IMR-90 (cell line): ENCODE data around the gene RHEX. TPM values are rescaled to one million over a fixed set of nuclear protein-coding genes. Genes with fewer than 3 reads are reported as not detected.

Experiments
- ATAC-seq: fragments of 200-7000 bp; cut with Tn5 transposase; 2 replicates; pipeline ENCODE4 v1.9.1; 2020; ENCODE audit warnings: low read depth, mild to moderate bottlenecking, moderate library complexity
- BruUV-seq: library from RNA; stranded (reverse); fragments of 400-500 nt; replicated peaks from 2 replicates; lab custom pipeline; 2021; lab: Mats Ljungman, UMichigan
- CTCF ChIA-PET: fragments of 300-600 bp; formaldehyde crosslinking; extraction: SDS; loops from one replicate; lab custom pipeline; 2021; ENCODE audit warnings: antibody characterized with exemption; lab: Yijun Ruan, JAX
- POLR2A ChIA-PET: fragments of 300-600 bp; sonication (Branson Sonifier 250); formaldehyde crosslinking; loops from one replicate; lab custom pipeline; 2022; ENCODE audit warnings: antibody characterized with exemption; ENCODE audit not compliant: unreplicated experiment; lab: Charles Lee
- DNase-seq: peaks from one replicate; pipeline ENCODE4 v3.0.0; 2013
- H2AFZ ChIP-seq: replicated peaks from 2 replicates; pipeline ENCODE3; 2013; ENCODE audit warnings: low read length, mild to moderate bottlenecking; ENCODE audit not compliant: poor library complexity
- H2AK5ac ChIP-seq: 2 replicates; pipeline ENCODE4 v1.6.1; 2013; ENCODE audit warnings: low read depth, low read length, inconsistent platforms
- H2AK9ac ChIP-seq: replicated peaks from 2 replicates; pipeline ENCODE3; 2013; ENCODE audit warnings: mild to moderate bottlenecking, low read depth, low read length, moderate library complexity; ENCODE audit not compliant: poor library complexity
- H2BK120ac ChIP-seq: 2 replicates; pipeline ENCODE4 v1.6.1; 2013; ENCODE audit warnings: low read depth, low read length, inconsistent platforms
- H2BK15ac ChIP-seq: 3 replicates; pipeline ENCODE4 v1.6.1; 2013; ENCODE audit warnings: low read depth, low read length, inconsistent platforms
- H2BK20ac ChIP-seq: 2 replicates; pipeline ENCODE4 v1.6.1; 2013; ENCODE audit warnings: low read depth, mild to moderate bottlenecking, inconsistent platforms, low read length, moderate library complexity
- H2BK5ac ChIP-seq: 2 replicates; pipeline ENCODE4 v1.6.1; 2013; ENCODE audit warnings: mild to moderate bottlenecking, low read depth, low read length, inconsistent platforms; ENCODE audit not compliant: poor library complexity, severe bottlenecking
- H3K14ac ChIP-seq: replicated peaks from 2 replicates; pipeline ENCODE4 v1.6.1; 2013; ENCODE audit warnings: low read depth, low read length, inconsistent platforms
- H3K18ac ChIP-seq: 2 replicates; pipeline ENCODE4 v1.6.1; 2013; ENCODE audit warnings: low read depth, low read length, control low read depth
- H3K23ac ChIP-seq: 2 replicates; pipeline ENCODE4 v1.6.1; 2013; ENCODE audit warnings: low read depth, low read length, inconsistent platforms
- H3K27ac ChIP-seq: 2 replicates; pipeline ENCODE4 v1.5.1; 2013; ENCODE audit warnings: mild to moderate bottlenecking, control low read depth, low read length; ENCODE audit not compliant: insufficient read depth
- H3K27me3 ChIP-seq: 2 replicates; pipeline ENCODE4 v1.6.1; 2013; ENCODE audit warnings: low read length; ENCODE audit not compliant: control insufficient read depth, insufficient read depth
- H3K36me3 ChIP-seq: 2 replicates; pipeline ENCODE4 v1.6.1; 2013; ENCODE audit warnings: low read length, mixed read lengths; ENCODE audit not compliant: control insufficient read depth, insufficient read depth
- H3K4ac ChIP-seq: 2 replicates; pipeline ENCODE4 v1.6.1; 2013; ENCODE audit warnings: low read depth, low read length, inconsistent platforms
- H3K4me1 ChIP-seq: 2 replicates; pipeline ENCODE4 v1.6.1; 2013; ENCODE audit warnings: low read length, mixed read lengths; ENCODE audit not compliant: control insufficient read depth, insufficient read depth
- H3K4me2 ChIP-seq: 2 replicates; pipeline ENCODE4 v1.6.1; 2013; ENCODE audit warnings: low read depth, mild to moderate bottlenecking, control low read depth, low read length, moderate library complexity
- H3K4me3 ChIP-seq: 2 replicates; pipeline ENCODE4 v1.5.1; 2013; ENCODE audit warnings: low read depth, mild to moderate bottlenecking, control low read depth, low read length, moderate library complexity; ENCODE audit not compliant: insufficient read depth
- H3K56ac ChIP-seq: 2 replicates; pipeline ENCODE4 v1.6.1; 2013; ENCODE audit warnings: low read length, inconsistent platforms; ENCODE audit not compliant: insufficient read depth; ENCODE audit errors: extremely low read depth
- H3K79me1 ChIP-seq, 2 experiments: 2 replicates each; pipeline ENCODE4 v1.6.1; 2013; ENCODE audit warnings: low read length in 2 of 2, inconsistent platforms in 1 of 2, low read depth in 1 of 2
- H3K9ac ChIP-seq: 2 replicates; pipeline ENCODE4 v1.6.1; 2013; ENCODE audit warnings: low read depth, low read length, control low read depth
- H3K9me1 ChIP-seq: 2 replicates; pipeline ENCODE4 v1.6.1; 2013; ENCODE audit warnings: low read length, inconsistent platforms; ENCODE audit not compliant: insufficient read depth
- H3K9me3 ChIP-seq: 2 replicates; pipeline ENCODE4 v1.6.1; 2013; ENCODE audit warnings: low read length; ENCODE audit not compliant: control insufficient read depth, insufficient read depth
- H4K20me1 ChIP-seq: 2 replicates; pipeline ENCODE4 v1.6.1; 2013; ENCODE audit warnings: low read length, inconsistent platforms; ENCODE audit not compliant: insufficient read depth
- H4K5ac ChIP-seq: 2 replicates; pipeline ENCODE4 v1.6.1; 2013; ENCODE audit warnings: mild to moderate bottlenecking, low read depth, low read length, control low read depth
- H4K8ac ChIP-seq, 2 experiments: 2 replicates each; pipeline ENCODE4 v1.6.1; 2013; ENCODE audit warnings: low read depth in 2 of 2, low read length in 2 of 2, control low read depth in 1 of 2, inconsistent platforms in 1 of 2
- H4K91ac ChIP-seq: 2 replicates; pipeline ENCODE4 v1.6.1; 2013; ENCODE audit warnings: low read depth, low read length, inconsistent platforms; ENCODE audit not compliant: insufficient read depth
- NFE2L2 ChIP-seq: fragments of 150-350 bp; IDR thresholded peaks from 2 replicates; pipeline ENCODE4 v1.6.1; 2016; ENCODE audit warnings: low read depth, mild to moderate bottlenecking, low read length
- RFX5 ChIP-seq: IDR thresholded peaks from 2 replicates; pipeline ENCODE4 v1.8.0; 2012; ENCODE audit warnings: low read depth, mild to moderate bottlenecking, low read length, moderate library complexity
- WGBS, 2 experiments: methylation state at CpG; one replicate each; pipeline versions ENCODE4 v1.1.5 to v1.1.7; 2013; ENCODE audit warnings: missing lambda C conversion rate in 2 of 2; ENCODE audit not compliant: insufficient read length in 1 of 2; ENCODE audit errors: extremely low coverage in 2 of 2; 5-methylcytosine and 5-hydroxymethylcytosine counted together
- dilution Hi-C: fragments of 300-500 bp; cut with HindIII; formaldehyde crosslinking; loops from one replicate; pipeline ENCODE4 v1.14.3; 2018; ENCODE audit warnings: low sequenced_read_pairs; ENCODE audit not compliant: unreplicated experiment
- in situ Hi-C: fragments of 300-500 bp; cut with MboI; formaldehyde crosslinking; loops from 3 replicates; pipeline ENCODE4 v1.14.3; 2019; ENCODE audit warnings: low sequenced_read_pairs, inconsistent platforms, mixed read lengths
- intact Hi-C: fragments of 100-400 bp; cut with micrococcal nuclease; formaldehyde crosslinking; loops from 2 replicates; pipeline ENCODE4 v1.10.0; 2022
- polyA plus RNA-seq, 3 experiments: library from polyadenylated mRNA; depleted of rRNA; stranded (reverse); fragments of >200 nt; gene quantifications; 2 replicates each; pipeline ENCODE4 v1.2.3, GENCODE V29; 2012; ENCODE audit warnings: low replicate concordance in 1 of 3
- total RNA-seq: library from RNA; depleted of rRNA; stranded (reverse); fragments of >200 nt; gene quantifications from 2 replicates; pipeline ENCODE4 v1.2.3, GENCODE V29; 2012

Gene RHEX
- total and polyA plus RNA-seq, 2 of the 4 experiments (the other 2 are of a cell fraction): not detected

DNA sequence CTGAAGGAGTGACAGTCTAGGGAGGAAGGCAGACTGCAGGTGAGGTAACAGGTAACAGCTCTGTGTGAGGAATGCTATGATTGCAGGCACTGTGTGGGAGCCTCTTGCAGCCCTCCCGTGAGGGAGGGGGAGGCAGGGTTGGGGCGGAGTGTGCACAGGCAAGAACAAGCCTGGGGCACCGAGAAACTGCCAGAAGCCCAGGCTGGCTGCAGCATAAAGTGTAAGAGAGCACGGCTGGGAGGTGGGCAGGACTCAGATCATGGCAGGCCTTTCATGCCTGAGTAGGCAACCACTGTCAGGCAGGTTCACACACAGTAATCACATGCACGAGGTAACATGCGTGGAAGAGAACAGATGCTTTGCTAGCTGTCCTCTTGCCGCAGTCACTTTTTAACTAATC, 11.3 kb upstream of the RHEX start:
- no TSS peak for BruUV-seq
- DNase-seq: no peak
- no peak overlapping the region for H3K27ac ChIP-seq

More for the DNA sequence above, 11.3 kb upstream of the RHEX start:
- no peak overlapping the region for H3K14ac ChIP-seq
- no peaks in the 10 kb centered on the region for H4K20me1 ChIP-seq
- H3K79me1 ChIP-seq: no peaks in the 10 kb centered on the region
- ChIA-PET CTCF (interaction anchor here (0.9 kb wide), 1 partner anchor 13 kb away, joined by 3 read pairs; no protein-coding TSS in a partner anchor), POLR2A (interaction anchor here (0.5 kb wide), 1 partner anchor 221 kb away, joined by 3 read pairs; no protein-coding TSS in a partner anchor)
- H3K27me3 ChIP-seq: peaks cover 41% of the 10 kb centered on the region
- no peak overlapping the region for H2BK20ac ChIP-seq
- H3K56ac ChIP-seq: no peak overlapping the region
- no peak overlapping the region for H2AFZ ChIP-seq
- in situ Hi-C loops: no loop called here
- no peak overlapping the region for H2BK120ac ChIP-seq
- H3K18ac ChIP-seq: no peak overlapping the region
- no peak overlapping the region for H2BK15ac ChIP-seq
- WGBS, 2 experiments: no CpG with 5 or more reads among the region's 7 CpGs
- H3K9me1 ChIP-seq: no peaks in the 10 kb centered on the region
- no peak overlapping the region for H2AK5ac ChIP-seq
- H3K9me3 ChIP-seq: no peaks in the 10 kb centered on the region
- H2AK9ac ChIP-seq: no peak overlapping the region
- H3K4me2 ChIP-seq: no peak overlapping the region
- ATAC-seq: no peak
- no peak overlapping the region for H3K9ac ChIP-seq
- dilution Hi-C loops: no loop called here
- H3K4me1 ChIP-seq: no peaks in the 10 kb centered on the region
- H2BK5ac ChIP-seq: no peak overlapping the region
- no peak overlapping the region for H4K8ac ChIP-seq
- no peak overlapping the region for H3K4ac ChIP-seq
- no peaks in the 10 kb centered on the region for H3K36me3 ChIP-seq
- H3K23ac ChIP-seq: no peak overlapping the region
- TF ChIP-seq RFX5: no peak
- no peak for TF ChIP-seq NFE2L2
- no peak overlapping the region for H4K91ac ChIP-seq
- no peak overlapping the region for H4K5ac ChIP-seq
- no peak overlapping the region for H3K4me3 ChIP-seq
- intact Hi-C loops: no loop called here
